Measurements from ENCODE around the gene NUPR1.
"Not testable (repeated sequence)": the region's sequence is repeated elsewhere in the genome, so short reads cannot be mapped to it uniquely, and the experiment has no call there.

NUPR1 gene, protein sequence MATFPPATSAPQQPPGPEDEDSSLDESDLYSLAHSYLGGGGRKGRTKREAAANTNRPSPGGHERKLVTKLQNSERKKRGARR
- 0 reads per million in 3 experiments for total RNA-seq

DNA sequence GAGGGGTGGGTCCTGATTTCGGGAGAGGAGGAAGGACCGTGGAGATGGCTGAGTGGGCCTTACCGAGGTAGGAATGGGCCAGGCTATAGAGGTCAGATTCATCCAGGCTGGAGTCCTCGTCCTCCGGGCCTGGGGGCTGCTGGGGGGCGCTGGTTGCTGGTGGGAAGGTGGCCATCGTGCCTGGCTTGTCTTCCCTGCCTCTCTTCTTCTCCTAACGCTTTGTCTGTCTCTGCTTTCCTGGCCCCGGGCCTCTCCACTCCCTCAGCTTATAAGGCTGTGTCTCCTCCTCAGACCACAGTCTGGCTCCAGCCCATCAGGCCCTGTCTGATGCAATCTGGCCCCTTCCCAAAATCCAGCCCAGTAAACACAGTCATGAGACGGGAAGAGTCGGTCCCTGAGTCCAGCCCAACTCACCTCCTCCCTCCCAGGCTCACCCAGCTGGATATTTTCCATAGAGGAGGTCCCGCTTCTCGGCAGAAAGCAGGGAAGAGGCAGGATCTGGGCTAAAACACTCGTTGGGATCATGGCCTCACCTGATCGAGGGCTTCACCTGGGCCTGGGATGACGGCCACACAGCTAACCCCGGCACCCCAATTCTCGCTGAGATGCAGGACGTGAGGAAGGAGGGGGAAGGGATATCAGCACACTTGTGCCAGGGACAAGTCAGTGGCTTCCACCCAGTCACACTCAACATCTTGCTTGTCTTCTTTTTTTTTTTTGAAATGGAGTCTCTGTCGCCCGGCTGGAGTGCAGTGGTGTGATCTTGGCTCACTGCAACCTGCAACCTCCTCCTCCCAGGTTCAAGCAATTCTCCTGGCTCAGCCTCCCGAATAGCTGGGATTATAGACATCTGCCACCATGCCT lies at the start of gene NUPR1:
Gene NUPR1 (minus strand): TSS at position 242 of the 864 bp plus-strand sequence. CDS start 67 bp downstream, at position 175.
- DNase-seq: no peak

DNA sequence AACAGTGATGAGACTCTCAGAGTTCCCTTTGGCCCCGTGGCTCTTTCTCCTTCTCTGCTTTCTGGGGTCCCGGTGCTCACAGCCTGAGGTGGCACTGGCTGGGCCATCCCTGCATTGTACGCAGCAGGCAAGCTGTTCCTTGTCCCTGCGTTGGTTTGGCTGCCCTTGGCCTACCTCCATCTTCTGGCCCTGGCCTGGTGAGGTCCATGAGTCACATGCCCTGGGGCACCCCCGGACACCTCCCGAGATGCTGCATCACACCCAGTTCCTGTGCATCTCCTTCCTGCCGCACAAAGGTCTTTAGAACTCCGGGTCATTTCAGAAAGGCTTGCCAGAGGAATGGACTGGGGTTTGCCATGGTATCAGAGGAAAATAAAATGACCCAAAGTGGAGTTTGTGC lies 48.6 kb upstream of the NUPR1 start:
- DNase-seq: no peak

DNA sequence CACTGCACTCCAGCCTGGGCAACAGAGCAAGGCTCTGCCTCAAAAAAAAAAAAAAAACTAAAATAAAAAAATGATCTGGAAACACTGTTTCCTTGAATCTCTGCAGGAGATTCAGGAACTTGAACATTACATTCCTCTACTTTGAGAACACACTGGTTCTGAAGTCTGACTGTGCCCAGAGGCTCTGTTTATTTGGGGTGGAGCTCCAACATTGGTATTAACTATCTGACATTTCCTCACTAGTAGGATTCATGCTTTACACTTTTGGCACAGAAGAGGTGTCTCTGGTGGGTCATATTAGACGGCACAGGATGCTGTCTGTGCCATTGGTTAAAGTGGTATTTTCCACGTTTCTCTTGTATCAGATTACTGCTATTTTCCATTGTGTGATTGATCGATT lies 47.7 kb upstream of the NUPR1 start:
- no peak for DNase-seq

DNA sequence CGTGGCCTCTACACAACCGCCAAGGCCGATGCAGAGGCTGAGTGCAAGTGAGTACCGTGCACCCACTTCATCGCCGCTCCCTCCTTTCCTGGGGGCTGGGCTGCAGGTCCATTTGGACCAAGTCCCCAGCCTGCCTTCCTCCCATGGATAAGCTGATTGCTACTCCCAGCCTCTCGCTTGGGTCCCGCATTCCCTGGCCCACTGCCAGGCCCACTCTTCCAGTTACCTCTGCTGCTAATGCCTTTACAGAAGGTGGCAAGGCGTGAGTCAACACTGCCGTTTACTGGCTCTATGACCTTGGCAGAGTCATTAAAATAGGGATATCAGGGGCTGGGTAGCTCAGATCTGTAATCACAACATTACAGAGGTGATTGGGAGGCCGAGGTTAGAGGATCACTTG lies 46.9 kb upstream of the NUPR1 start:
- no peak for DNase-seq

DNA sequence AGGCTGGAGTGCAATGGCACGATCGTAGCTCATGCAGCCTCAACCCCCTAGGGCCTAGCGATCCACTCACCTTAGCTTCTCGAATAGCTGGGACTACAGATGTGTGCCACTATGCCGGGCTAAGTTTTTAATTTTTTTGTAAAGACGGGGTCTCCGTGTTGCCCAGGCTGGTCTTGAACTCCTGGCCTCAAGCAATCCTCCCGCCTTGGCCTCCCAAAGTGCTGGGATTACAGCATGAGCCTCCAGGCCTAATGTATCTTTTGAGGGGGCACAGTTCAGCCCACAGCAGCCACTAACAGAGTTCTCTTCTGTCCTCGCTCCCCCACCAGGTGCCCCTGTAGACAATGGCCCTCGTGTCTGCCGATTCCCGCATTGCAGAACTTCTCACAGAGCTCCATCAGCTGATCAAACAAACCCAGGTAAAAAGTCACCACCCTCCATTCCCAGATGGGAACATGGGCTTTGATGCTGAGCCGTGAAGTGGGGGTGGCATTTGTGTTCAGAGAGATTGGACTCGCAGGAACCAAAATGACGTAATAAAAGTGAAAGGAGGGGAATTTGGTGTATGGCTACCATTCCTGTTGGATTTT lies 42.0 kb upstream of the NUPR1 start:
- DNase-seq: no peak

DNA sequence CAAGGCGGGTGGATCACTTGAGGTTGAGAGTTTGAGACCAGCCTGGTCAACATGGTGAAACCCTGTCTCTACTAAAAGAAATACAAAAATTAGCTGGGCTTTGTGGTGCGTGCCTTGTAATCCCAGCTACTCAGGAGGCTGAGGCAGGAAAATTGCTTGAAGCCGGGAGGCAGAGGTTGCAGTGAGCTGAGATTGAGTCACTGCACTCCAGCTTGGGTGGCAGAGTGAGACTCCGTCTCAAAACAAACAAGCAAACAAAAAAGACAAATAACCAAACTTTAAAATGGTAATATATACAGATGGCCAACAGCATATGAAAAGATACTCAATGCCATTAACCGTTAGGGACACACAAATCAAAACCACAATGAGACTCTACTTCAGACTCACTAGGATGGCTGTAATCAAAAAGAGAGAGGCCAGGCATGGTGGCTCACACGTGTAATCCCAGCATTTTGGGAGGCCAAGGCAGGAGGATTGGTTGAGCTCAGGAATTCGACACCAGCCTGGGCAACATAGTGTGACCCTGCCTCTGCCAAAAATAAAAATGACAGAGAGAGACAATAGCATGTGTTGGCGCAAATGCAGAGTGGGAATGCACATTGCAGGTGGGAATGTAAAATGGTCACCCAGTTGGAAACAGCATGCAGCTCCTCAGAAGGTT lies 36.8 kb upstream of the NUPR1 start:
- DNase-seq: no peak

DNA sequence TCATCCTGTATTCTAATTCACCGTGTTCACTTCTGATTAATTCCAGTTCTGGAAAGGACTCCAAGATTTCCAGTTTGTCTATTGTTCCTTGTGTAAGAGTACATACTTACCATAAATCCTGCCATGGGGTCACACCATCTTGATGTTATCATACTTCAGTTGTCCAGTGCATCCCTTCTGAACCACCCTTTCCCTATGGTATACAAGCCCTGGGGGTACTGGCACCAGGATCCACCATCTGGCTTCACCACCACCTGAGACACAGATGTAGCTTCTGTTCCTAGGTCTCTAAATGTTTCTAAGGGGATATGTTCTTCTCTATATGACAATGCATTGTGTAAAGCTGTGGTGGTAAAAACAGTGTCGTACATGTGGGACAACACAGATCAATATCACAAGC lies 36.2 kb upstream of the NUPR1 start:
- no peak for DNase-seq

DNA sequence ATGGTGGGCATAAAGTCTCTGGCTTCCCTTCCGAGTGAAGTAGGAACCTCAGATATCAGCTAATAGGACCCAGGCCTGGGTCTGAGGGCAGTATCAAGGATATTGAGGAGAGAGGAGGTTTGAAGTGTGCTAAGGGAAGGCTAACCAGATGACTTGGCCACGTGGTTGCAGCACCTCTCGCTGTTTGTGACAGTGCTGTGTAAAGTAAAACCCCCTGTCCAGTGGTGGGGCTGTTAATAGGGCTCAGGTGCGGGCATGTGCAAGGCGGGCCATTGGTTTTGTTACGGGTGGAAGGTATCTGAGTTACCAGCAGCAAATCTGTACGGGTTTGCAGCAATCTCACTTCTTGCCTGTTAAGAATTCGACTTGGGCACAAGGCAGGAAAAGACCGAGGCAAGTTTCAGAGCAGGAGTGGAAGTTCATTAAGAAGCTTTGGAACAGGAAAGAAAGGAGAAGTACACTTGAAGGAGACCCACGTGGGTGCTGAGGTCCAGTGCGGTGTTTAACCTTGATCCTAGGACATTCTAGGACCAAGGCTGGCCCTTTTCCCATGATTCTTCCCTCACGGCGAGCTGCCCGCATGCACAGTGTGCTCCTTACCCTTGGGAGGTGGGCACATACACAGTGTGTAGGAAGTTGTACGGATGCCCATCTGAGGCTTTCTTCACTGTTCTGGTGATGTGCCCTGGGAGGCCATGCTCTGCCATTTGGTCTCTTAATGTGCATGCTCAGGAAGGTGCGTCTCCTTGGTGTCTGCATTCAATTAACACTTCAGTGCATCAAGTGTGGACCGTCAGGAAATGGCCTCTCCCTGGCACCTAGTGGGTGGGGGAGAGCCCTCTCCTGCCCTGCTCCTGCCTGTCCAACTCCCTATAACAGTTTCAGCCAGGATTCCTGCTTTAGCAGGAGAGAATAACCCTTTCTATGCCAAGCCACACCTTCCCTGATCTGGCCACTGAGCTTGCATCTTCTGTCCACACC lies 35.3 kb upstream of the NUPR1 start:
- DNase-seq: no peak

DNA sequence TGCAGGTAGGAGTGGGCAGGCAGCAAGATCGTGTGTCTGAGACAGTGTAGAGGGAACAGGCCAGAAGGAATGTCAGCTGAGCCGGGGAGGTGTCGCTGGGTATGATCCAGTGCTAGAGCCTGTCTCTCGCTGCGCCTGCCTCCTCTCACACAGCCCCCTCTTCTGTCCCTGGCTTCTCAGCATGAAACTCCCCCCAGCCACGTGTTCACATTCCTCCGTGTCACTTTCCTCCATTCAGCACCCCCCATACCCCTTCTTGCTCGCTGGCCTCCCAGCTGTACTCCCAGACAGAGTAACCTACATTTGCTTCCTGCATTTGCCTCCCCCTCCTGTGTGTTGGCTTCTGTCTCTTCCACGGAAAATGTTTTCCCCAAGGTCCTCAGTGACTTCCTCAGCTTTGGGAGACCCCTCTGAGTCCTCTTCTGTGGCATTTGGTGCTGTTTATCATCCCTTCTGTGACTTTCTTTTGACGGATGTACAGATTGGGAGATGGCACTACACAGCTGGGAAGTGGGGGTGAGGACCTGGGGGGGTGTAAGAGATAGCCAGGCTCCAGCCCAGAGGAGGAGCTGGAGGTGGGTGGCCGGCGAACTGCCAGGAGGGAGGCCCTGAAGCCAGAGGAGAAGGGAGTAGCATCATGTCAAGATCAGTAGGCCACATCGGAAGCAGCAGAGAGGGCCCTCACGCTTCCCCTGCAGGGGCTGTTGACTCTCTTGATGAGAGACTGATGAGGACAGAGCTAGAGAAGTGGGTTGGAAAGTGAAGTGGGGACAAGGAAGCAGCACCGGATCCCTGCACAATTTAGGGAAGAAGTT lies 34.1 kb upstream of the NUPR1 start:
- no peak for DNase-seq

DNA sequence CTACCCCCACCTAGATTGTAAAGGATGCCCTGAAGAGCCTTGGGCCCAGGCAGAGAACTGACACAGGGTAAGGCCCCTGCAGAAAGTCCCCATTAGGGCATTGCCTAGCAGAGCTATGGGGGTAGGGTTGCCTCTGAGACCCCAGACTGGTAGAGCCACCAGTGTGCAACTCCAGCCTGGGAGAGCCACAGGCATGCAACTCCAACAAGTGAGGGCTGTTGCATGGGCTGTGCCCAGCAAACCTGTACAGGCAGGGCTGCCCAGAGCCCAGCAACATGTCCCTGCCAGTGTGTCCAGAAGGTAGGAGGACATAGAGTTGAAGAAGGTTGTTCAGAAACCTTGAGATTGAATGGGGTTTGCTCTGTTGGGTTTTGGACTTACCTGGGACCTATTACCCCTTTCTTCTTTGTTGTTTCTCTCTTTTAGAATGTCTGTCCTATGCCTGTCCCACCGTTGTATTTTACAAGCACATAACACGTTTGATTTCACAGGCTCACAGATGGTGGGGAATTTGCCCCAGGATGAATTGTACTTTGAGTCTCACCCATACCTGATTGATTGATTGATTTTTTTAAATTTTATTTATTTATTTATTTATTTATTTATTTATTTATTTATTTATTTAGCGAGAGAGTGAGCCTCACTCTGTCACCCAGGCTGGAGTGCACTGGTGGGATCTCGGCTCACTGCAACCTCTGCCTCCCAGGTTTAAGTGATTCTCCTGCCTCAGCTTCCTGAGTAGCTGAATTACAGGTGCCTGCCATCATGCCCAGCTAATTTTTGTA lies 31.4 kb upstream of the NUPR1 start:
- no peak for DNase-seq

DNA sequence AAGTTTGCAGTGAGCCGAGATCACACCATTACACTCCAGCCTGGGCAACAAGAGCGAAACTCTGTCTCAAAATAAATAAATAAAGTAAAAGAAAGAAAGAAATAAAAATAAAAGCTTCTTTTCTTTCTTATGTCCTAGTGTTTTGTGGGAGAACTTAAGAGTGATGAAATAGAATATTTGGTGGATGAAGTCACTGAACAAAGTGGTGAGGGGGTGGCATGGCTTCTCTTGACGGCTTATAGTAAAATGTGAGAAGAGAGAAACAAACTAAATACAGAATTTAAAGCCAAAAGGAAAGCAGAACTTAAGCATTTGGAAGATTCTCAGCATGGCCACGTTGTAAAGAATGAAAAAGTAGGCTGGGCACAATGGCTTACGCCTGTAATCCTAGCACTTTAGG lies 30.2 kb upstream of the NUPR1 start:
- DNase-seq: no peak

DNA sequence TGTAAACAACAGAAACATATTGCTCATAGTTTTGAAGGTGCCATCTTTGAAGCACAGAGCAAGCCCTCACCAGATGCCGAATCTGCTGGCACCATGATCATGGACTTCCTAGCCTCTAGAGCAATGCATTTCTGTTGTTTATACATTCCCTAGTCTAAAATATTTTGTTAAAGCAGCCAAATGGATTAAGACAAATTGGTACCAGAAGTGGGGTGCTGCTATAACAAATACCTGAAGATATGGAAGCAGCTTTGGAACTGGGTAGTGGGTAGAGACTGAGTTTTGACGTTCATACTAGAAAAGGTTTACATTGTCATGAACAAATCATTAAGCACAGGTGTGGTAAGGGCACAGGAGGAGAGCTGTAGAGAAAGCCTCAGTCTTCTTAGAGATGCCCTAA lies 28.5 kb upstream of the NUPR1 start:
- no peak for DNase-seq

DNA sequence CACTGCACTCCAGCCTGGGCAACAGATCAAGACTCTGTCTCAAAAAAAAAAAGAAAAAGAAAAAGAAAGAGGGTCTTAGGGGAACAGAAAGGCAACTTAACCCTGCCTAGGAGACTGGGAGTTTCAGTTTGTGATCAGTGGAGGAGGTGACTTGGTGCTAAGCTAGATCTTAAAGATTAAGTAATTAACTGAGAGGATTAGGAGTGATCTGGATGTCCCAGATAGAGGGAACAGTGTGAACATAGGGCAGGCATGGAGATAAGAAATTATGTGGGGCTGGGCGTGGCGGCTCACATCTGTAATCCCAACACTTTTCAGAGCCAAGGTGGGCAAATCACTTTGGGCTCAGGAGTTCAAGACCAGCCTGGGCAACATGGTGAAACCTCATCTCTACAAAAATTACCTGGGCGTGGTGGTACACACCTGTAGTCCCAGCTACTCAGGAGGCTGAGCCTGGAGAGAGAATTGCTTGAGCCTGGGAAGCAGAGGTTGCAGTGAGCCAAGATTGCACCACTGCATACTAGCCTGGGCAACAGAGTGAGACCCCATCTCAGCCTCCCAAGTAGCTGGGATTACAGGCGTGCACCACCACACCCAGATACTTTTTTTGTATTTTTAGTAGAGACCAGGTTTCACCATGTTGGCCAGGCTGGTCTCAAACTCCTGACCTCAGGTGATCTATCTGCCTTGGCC lies 27.6 kb upstream of the NUPR1 start:
- DNase-seq: not testable (repeated sequence)

DNA sequence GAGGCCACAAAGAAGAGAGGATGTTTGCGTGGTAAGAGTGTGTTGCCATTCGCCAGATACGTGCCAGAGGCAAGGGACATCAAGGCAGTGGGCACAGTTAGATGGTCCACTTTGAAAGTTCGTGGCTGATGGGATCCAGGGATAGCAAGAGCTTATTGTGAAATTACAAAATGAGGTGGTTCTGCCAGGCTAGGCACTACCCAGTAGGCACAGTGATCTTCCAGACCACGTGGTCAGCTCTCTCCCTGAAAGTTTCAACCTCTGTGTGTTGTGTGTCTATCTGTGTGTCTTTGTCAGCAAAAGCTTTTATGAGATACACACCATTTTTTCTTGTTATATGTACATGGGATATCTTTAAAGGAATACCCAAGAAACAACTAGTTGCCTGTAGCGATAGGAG lies 24.4 kb upstream of the NUPR1 start:
- DNase-seq: no peak

DNA sequence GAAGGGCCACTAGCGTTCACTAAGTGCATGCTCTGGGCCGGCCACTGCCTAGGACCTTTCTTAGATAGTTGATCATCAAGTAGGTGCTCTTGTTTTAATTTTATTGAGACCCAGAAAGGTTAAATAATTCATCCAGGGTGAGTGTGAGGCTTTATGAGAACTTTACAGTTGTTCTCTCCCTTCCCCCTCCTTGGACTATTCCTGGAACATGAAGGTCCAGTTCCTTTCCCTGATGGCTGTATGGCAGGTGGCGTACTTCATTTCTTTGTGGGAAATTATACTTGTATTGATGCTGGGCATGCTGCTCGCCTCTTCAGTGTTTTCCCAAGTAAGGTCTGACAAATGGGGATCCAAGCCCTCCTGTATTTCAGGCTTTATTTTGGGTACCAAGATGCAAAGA lies 23.4 kb upstream of the NUPR1 start:
- no peak for DNase-seq

DNA sequence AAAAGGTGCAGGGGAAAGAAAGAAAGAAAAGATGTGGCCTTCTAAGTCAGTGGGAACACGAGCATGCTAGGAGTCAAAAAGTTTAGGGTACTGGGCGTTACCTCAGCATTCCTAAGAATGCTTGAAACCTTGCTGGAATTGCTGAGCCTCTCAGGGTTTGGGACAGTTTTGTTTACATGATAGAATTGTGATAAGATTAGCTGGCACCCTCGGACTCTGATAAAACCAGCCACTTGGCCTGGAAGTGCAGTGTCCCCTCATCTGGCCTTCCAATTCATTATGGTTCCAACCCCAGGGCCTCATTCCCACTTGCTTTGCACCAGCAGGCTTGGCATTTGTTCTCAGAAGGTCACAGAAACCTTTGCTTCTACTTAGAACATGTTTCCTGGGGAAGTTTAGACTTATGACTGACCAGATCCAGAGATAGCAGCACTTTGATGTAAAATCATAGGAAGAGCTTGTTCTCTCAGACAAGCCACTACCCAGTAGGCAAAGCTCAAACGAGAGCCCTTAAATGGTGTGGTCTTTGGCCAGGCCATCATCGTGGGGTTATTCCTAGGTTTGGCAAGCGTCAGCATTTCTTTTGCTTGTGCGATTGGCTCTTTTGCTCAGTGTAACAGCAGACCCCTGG lies 22.9 kb upstream of the NUPR1 start:
- no peak for DNase-seq

DNA sequence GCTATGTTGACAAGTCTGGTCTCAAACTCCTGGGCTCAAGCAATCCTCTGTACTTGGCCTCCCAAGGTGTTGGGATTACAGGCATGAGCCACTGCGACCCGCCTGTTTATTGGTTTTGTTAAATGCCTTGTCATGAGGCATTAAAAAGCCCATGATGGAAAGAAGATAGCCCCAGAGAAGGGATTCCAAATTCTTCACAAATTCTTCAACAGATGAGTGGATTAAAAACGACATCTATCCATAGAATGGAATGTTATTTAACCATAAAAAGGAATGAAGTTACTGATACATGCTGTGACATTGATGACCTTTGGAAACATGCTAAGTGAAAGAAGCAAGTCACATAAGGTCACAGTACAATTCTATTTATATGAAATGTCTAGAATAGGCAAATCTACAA lies 19.7 kb upstream of the NUPR1 start:
- no peak for DNase-seq

DNA sequence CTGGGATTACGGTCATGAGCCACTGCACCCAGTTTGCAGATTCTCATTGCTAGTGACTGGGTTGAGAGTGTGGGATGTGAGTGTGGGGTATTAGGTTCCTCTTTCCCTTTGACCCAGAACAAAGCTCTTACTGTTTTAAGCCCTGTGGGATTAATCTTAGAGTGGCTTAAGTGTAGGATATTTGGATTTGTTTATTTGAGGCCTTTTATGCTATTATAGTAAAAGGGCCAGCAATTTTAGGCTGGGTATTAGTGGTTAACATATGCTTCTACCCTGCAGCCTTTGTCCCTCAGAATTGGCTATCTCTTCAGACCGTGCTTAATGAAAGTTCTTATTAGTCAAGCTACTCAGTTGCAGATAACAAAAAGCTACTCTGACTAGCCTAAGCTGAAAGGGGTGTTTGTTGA lies 18.1 kb upstream of the NUPR1 start:
- DNase-seq: no peak

DNA sequence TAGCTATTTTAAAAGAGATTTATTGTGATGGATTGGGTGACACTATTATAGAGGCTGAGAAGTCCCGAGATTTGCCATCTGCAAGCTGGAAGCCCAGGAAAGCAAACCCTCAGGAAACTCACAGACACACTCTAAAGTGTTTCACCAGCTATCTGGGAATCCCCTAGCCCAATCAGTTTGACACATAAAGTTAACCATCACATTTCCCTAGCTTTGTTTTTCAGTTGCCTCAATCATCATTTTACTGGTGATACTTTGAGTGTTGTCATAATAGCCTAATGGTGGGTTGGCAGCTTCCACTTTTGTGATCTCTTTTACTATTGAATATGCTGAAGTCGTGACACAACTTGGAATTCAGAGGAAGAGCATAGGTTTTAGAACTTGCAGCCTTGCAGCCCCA lies 16.8 kb upstream of the NUPR1 start:
- DNase-seq: no peak

Data from central memory CD4-positive, alpha-beta T cell (primary cell).